ENCODE measurements around the gene FRY. TPM values are rescaled to one million over a fixed set of nuclear protein-coding genes. Genes with fewer than 3 reads are reported as not detected.

Gene FRY
- total and polyA plus RNA-seq, 9 of the 15 experiments (the other 6 are each of a cell fraction or from before 2014, with no cell fraction given) = 0.03 to 0.31 (median 0.11) TPM; not detected in 3

DNA sequence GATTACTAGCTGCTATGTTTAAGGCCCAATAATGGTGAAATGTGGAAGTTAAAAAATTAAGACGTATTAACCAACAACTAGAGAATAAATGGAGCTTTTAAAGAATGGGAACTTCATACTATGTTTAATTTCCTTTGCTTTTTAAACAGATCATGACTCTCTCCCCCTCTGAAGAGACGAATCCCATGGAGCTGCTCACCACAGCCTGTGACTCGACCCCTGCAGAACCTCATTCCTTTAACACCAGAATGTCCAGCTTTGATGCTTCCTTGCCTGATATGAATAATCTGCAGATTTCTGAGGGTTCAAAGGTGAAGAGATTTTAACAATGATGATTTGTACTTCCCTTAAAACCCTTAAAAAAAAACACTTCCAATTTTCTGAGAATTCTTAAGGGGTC lies 230.6 kb downstream of the FRY start:
- Histone ChIP-seq H3K9ac (ENCODE audit: insufficient read depth in 1 of 2, low read depth in 2 of 2, low read length in 2 of 2) (no peak overlapping the region), H3K9me3 (replicated peaks; ENCODE audit: control insufficient read depth, insufficient read depth, low read depth, low read length) (no peaks in the 10 kb centered on the region), H3K27me3 (ENCODE audit: control insufficient read depth in 2 of 2, insufficient read depth in 2 of 2, low read length in 2 of 2) (no peaks in the 10 kb centered on the region), H3K4me2 (ENCODE audit: insufficient read depth, low read length) (no peak overlapping the region), H3K27ac (ENCODE audit: extremely low read depth, low read depth, low read length) (no peak overlapping the region), H4K20me1 (replicated peaks; ENCODE audit: control insufficient read depth, insufficient read depth, low read length) (no peaks in the 10 kb centered on the region), H3K4me1 (replicated peaks in 1 of 2; ENCODE audit: control insufficient read depth in 2 of 2, insufficient read depth in 2 of 2, low read length in 2 of 2) (peaks cover 0 to 4% of the 10 kb centered on the region in 2 experiments; a peak in 4 of 5 replicates), H3K79me2 (ENCODE audit: control insufficient read depth, insufficient read depth, low read length) (no peaks in the 10 kb centered on the region), H2AFZ (ENCODE audit: low read depth, low read length) (no peak overlapping the region), H3K9me1 (ENCODE audit: control insufficient read depth, insufficient read depth, low read length) (no peaks in the 10 kb centered on the region), H3K36me3 (ENCODE audit: control insufficient read depth, insufficient read depth, low read length) (no peaks in the 10 kb centered on the region), H3K4me3 (no peak overlapping the region)
- ATAC-seq (no peak), FAIRE-seq (no peak), DNase-seq (ENCODE audit: extremely low read depth in 1 of 4, low spot score in 3 of 4) (no peak)
- POLR2A ChIA-PET = no interaction called here
- CTCF ChIA-PET (ENCODE audit: low intra/inter-chr PET ratio) = no interaction called here
- 26% methylated on average over 2 of the region's 3 CpGs for WGBS (ENCODE audit: insufficient coverage, low coverage, missing lambda C conversion rate)
- no peak for TF ChIP-seq ZNF41 (CRISPR knock-in tag; conservative IDR thresholded peaks at IDR 0.05)
- TF ChIP-seq, protein P1, sequence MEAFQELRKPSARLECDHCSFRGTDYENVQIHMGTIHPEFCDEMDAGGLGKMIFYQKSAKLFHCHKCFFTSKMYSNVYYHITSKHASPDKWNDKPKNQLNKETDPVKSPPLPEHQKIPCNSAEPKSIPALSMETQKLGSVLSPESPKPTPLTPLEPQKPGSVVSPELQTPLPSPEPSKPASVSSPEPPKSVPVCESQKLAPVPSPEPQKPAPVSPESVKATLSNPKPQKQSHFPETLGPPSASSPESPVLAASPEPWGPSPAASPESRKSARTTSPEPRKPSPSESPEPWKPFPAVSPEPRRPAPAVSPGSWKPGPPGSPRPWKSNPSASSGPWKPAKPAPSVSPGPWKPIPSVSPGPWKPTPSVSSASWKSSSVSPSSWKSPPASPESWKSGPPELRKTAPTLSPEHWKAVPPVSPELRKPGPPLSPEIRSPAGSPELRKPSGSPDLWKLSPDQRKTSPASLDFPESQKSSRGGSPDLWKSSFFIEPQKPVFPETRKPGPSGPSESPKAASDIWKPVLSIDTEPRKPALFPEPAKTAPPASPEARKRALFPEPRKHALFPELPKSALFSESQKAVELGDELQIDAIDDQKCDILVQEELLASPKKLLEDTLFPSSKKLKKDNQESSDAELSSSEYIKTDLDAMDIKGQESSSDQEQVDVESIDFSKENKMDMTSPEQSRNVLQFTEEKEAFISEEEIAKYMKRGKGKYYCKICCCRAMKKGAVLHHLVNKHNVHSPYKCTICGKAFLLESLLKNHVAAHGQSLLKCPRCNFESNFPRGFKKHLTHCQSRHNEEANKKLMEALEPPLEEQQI (IDR thresholded peaks at IDR 0.05) = no peak
- TF ChIP-seq MYC (IDR thresholded peaks at IDR 0.05; ENCODE audit: low read depth, low read length) = no peak
- no peak for TF ChIP-seq MYC (CRISPR knock-in tag; IDR thresholded peaks at IDR 0.05; ENCODE audit: borderline replicate concordance, low read depth)
- TF ChIP-seq, protein P2, sequence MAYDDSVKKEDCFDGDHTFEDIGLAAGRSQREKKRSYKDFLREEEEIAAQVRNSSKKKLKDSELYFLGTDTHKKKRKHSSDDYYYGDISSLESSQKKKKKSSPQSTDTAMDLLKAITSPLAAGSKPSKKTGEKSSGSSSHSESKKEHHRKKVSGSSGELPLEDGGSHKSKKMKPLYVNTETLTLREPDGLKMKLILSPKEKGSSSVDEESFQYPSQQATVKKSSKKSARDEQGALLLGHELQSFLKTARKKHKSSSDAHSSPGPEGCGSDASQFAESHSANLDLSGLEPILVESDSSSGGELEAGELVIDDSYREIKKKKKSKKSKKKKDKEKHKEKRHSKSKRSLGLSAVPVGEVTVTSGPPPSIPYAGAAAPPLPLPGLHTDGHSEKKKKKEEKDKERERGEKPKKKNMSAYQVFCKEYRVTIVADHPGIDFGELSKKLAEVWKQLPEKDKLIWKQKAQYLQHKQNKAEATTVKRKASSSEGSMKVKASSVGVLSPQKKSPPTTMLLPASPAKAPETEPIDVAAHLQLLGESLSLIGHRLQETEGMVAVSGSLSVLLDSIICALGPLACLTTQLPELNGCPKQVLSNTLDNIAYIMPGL (CRISPR knock-in tag; IDR thresholded peaks at IDR 0.05) = no peak
- TF ChIP-seq RBM34 (IDR thresholded peaks at IDR 0.05; ENCODE audit: borderline replicate concordance, insufficient read depth, low read length) = no peak
- TF ChIP-seq, protein P3, sequence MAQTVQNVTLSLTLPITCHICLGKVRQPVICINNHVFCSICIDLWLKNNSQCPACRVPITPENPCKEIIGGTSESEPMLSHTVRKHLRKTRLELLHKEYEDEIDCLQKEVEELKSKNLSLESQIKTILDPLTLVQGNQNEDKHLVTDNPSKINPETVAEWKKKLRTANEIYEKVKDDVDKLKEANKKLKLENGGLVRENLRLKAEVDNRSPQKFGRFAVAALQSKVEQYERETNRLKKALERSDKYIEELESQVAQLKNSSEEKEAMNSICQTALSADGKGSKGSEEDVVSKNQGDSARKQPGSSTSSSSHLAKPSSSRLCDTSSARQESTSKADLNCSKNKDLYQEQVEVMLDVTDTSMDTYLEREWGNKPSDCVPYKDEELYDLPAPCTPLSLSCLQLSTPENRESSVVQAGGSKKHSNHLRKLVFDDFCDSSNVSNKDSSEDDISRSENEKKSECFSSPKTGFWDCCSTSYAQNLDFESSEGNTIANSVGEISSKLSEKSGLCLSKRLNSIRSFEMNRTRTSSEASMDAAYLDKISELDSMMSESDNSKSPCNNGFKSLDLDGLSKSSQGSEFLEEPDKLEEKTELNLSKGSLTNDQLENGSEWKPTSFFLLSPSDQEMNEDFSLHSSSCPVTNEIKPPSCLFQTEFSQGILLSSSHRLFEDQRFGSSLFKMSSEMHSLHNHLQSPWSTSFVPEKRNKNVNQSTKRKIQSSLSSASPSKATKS (CRISPR knock-in tag; IDR thresholded peaks at IDR 0.05) = no peak
- TF ChIP-seq PHB2 (IDR thresholded peaks at IDR 0.05; ENCODE audit: low read depth) = no peak
- TF ChIP-seq ZNF133 (CRISPR knock-in tag; IDR thresholded peaks at IDR 0.05) = no peak
- no peak for TF ChIP-seq MTA3 (IDR thresholded peaks at IDR 0.05; ENCODE audit: borderline replicate concordance)
- no peak for TF ChIP-seq ATF1 (CRISPR knock-in tag; IDR thresholded peaks at IDR 0.05)
- TF ChIP-seq ATF1 (tag; IDR thresholded peaks at IDR 0.05) = no peak
- TF ChIP-seq FOXK2 (conservative IDR thresholded peaks at IDR 0.05 in 1 of 2, IDR thresholded peaks at IDR 0.05 in 1 of 2; ENCODE audit: low read depth in 2 of 2) = no peak
- no peak for TF ChIP-seq SIRT6 (IDR thresholded peaks at IDR 0.05; ENCODE audit: low read depth, low read length)
- no peak for TF ChIP-seq PHF20 (IDR thresholded peaks at IDR 0.05; ENCODE audit: partially characterized antibody)
- TF ChIP-seq TCF7 (IDR thresholded peaks at IDR 0.05; ENCODE audit: borderline replicate concordance) = no peak
- no peak for TF ChIP-seq SMARCA4 (IDR thresholded peaks at IDR 0.05)
- TF ChIP-seq TCFL5 (CRISPR knock-in tag; conservative IDR thresholded peaks at IDR 0.05) = no peak
- no peak for TF ChIP-seq NFIX (CRISPR knock-in tag; IDR thresholded peaks at IDR 0.05; ENCODE audit: low read depth)
- no peak for TF ChIP-seq TEAD2 (tag; IDR thresholded peaks at IDR 0.05)
- no peak for TF ChIP-seq SMAD3 (CRISPR knock-in tag; conservative IDR thresholded peaks at IDR 0.05)
- BruUV-seq (replicated peaks) = no TSS peak
- intact Hi-C loops (cut with micrococcal nuclease) (no loop called here), in situ Hi-C loops (cut with MboI) (no loop called here)

Measured in K562 (cell line).